MCF 10A (cell line): ENCODE measurements around the gene SERPINA1. TPM values are rescaled to one million over a fixed set of nuclear protein-coding genes. Genes with fewer than 3 reads are reported as not detected.

Source experiments
- BruUV-seq: library from RNA; stranded (reverse); fragments of 400-500 nt; replicated peaks from 2 replicates; lab custom pipeline; 2021; lab: Mats Ljungman, UMichigan
- CTCF ChIA-PET: fragments of 300-600 bp; sonication (Branson Sonifier 250); formaldehyde crosslinking; extraction: SDS; loops from one replicate; lab custom pipeline; 2021; ENCODE audit warnings: antibody characterized with exemption, inconsistent platforms; lab: Yijun Ruan, JAX
- POLR2A ChIA-PET: fragments of 300-600, 350-650 bp; sonication (Branson Sonifier 250); formaldehyde crosslinking; extraction: SDS; loops from one replicate; lab custom pipeline; 2020; ENCODE audit warnings: antibody characterized with exemption, inconsistent platforms; lab: Yijun Ruan, JAX
- DNase-seq: peaks from one replicate; pipeline ENCODE4 v3.0.0-alpha.2; 2018; ENCODE audit not compliant: unreplicated experiment
- H3K27ac Mint-ChIP-seq: one replicate; pipeline ENCODE4 v1.8.0; 2022; ENCODE audit warnings: mild to moderate bottlenecking, low read depth, mixed read lengths; ENCODE audit not compliant: unreplicated experiment
- H3K27me3 Mint-ChIP-seq: one replicate; pipeline ENCODE4 v1.8.0; 2022; ENCODE audit warnings: mixed read lengths; ENCODE audit not compliant: insufficient read depth, unreplicated experiment
- H3K36me3 Mint-ChIP-seq: one replicate; pipeline ENCODE4 v1.8.0; 2022; ENCODE audit warnings: mild to moderate bottlenecking, moderate library complexity, mixed read lengths; ENCODE audit not compliant: insufficient read depth, unreplicated experiment
- H3K4me1 Mint-ChIP-seq: one replicate; pipeline ENCODE4 v1.8.0; 2022; ENCODE audit warnings: mixed read lengths; ENCODE audit not compliant: insufficient read depth, unreplicated experiment
- H3K4me3 Mint-ChIP-seq: one replicate; pipeline ENCODE4 v1.8.0; 2022; ENCODE audit warnings: mild to moderate bottlenecking, moderate library complexity, mixed read lengths; ENCODE audit not compliant: unreplicated experiment
- H3K9me3 Mint-ChIP-seq: one replicate; pipeline ENCODE4 v1.8.0; 2022; ENCODE audit warnings: mixed read lengths; ENCODE audit not compliant: unreplicated experiment
- CTCF ChIP-seq: fragments of 200-600 bp; IDR thresholded peaks from one replicate; pipeline ENCODE4 v1.8.0; 2022; ENCODE audit warnings: antibody characterized with exemption, mild to moderate bottlenecking; ENCODE audit not compliant: unreplicated experiment
- intact Hi-C: fragments of 100-400 bp; cut with micrococcal nuclease; formaldehyde crosslinking; loops from 2 replicates; pipeline ENCODE4 v1.14.1; 2022
- total RNA-seq: library from RNA; stranded (reverse); gene quantifications from 2 replicates; pipeline ENCODE4 v1.2.3, GENCODE V29; 2022

The SERPINA1 gene
- total RNA-seq, 1 experiment from 2014 or later, result 42.5 TPM

- POLR2A ChIA-PET, result interaction anchor here (0.6 to 1.0 kb wide), 2 partner anchors 11 kb away, joined by 3 read pairs; no protein-coding TSS in a partner anchor
- intact Hi-C loops, result no loop called here
- Mint-ChIP-seq H3K36me3 (no peaks in the 10 kb centered on the region), H3K27me3 (no peaks in the 10 kb centered on the region), H3K27ac (no peak overlapping the region), H3K4me3 (no peak overlapping the region), H3K4me1 (peaks cover 14% of the 10 kb centered on the region), H3K9me3 (no peaks in the 10 kb centered on the region)
- DNase-seq, result no peak
- CTCF ChIA-PET, result interaction anchor here (1.0 kb wide), 1 partner anchor 43 kb away, joined by 3 read pairs; no protein-coding TSS in a partner anchor
- BruUV-seq, result no TSS peak
- no peak for TF ChIP-seq CTCF
Measured at GRCh38 chr14:94378527-94379290, 9.7 kb downstream of the SERPINA1 start.

- ChIA-PET CTCF (no interaction called here), POLR2A (no interaction called here)
- no peaks in the 10 kb centered on the region for H3K27me3 Mint-ChIP-seq
- H3K9me3 Mint-ChIP-seq, result no peaks in the 10 kb centered on the region
- H3K4me1 Mint-ChIP-seq, result peaks cover 20% of the 10 kb centered on the region
- no TSS peak for BruUV-seq
- intact Hi-C loops, result no loop called here
- no peaks in the 10 kb centered on the region for H3K36me3 Mint-ChIP-seq
- no peak overlapping the region for H3K4me3 Mint-ChIP-seq
- TF ChIP-seq CTCF, result no peak
- DNase-seq, result no peak
- no peak overlapping the region for H3K27ac Mint-ChIP-seq
Measured at GRCh38 chr14:94377866-94378470, 10.4 kb downstream of the SERPINA1 start.

- POLR2A ChIA-PET, result interaction anchor here (1.4 kb wide), 1 partner anchor 35 kb away, joined by 3 read pairs; no protein-coding TSS in a partner anchor
- no peaks in the 10 kb centered on the region for H3K27me3 Mint-ChIP-seq
- H3K4me3 Mint-ChIP-seq, result no peak overlapping the region
- no peak for DNase-seq
- no peaks in the 10 kb centered on the region for H3K9me3 Mint-ChIP-seq
- TF ChIP-seq CTCF, result no peak
- no peak overlapping the region for H3K27ac Mint-ChIP-seq
- intact Hi-C loops, result no loop called here
- no peaks in the 10 kb centered on the region for H3K36me3 Mint-ChIP-seq
- CTCF ChIA-PET, result interaction anchor here (0.7 kb wide), 1 partner anchor 32 kb away, joined by 3 read pairs; no protein-coding TSS in a partner anchor
- H3K4me1 Mint-ChIP-seq, result peaks cover 20% of the 10 kb centered on the region
- BruUV-seq, result no TSS peak
Measured at GRCh38 chr14:94376976-94377865, 11.2 kb downstream of the SERPINA1 start.
